ENCODE data around the gene DNAH10. TPM values are rescaled to one million over a fixed set of nuclear protein-coding genes. Genes with fewer than 3 reads are reported as not detected.

The DNAH10 gene
- total RNA-seq, 4 donors from 2014 or later = under 0.01 to 1.7 (median 0.28) TPM

GRCh38 chr12:123892180-123892559 is 130.1 kb downstream of the DNAH10 start:
- H3K4me1 ChIP-seq = no peaks in the 10 kb centered on the region
- no peak overlapping the region for H3K27ac ChIP-seq
- H3K36me3 ChIP-seq = no peaks in the 10 kb centered on the region
- H3K9me3 ChIP-seq = no peaks in the 10 kb centered on the region
- no peak overlapping the region for H3K4me3 ChIP-seq
- no peak for DNase-seq
- no peaks in the 10 kb centered on the region for H3K27me3 ChIP-seq
- no peak for TF ChIP-seq POLR2A (IDR thresholded peaks at IDR 0.05)
- no peak for TF ChIP-seq CTCF (IDR thresholded peaks at IDR 0.05)

GRCh38 chr12:123892853-123893252 is 130.8 kb downstream of the DNAH10 start:
- Histone ChIP-seq H3K27ac (no peak overlapping the region), H3K9me3 (no peaks in the 10 kb centered on the region), H3K27me3 (no peaks in the 10 kb centered on the region), H3K4me3 (no peak overlapping the region), H3K4me1 (no peaks in the 10 kb centered on the region), H3K36me3 (no peaks in the 10 kb centered on the region)
- TF ChIP-seq CTCF (IDR thresholded peaks at IDR 0.05) (no peak), POLR2A (IDR thresholded peaks at IDR 0.05) (no peak)
- no peak for DNase-seq

- no peak overlapping the region for H3K27ac ChIP-seq
- no peaks in the 10 kb centered on the region for H3K36me3 ChIP-seq
- no peaks in the 10 kb centered on the region for H3K4me1 ChIP-seq
- DNase-seq = no peak
- no peaks in the 10 kb centered on the region for H3K9me3 ChIP-seq
- no peak overlapping the region for H3K4me3 ChIP-seq
- TF ChIP-seq CTCF (IDR thresholded peaks at IDR 0.05) (no peak), POLR2A (IDR thresholded peaks at IDR 0.05) (no peak)
- H3K27me3 ChIP-seq = no peaks in the 10 kb centered on the region
Measured at GRCh38 chr12:123893276-123893675, 131.2 kb downstream of the DNAH10 start.

GRCh38 chr12:123894823-123895345 is 132.8 kb downstream of the DNAH10 start:
- Histone ChIP-seq H3K36me3 (no peaks in the 10 kb centered on the region), H3K27me3 (no peaks in the 10 kb centered on the region), H3K4me3 (no peak overlapping the region), H3K27ac (no peak overlapping the region), H3K4me1 (no peaks in the 10 kb centered on the region), H3K9me3 (no peaks in the 10 kb centered on the region)
- TF ChIP-seq CTCF (IDR thresholded peaks at IDR 0.05) = no peak
- no peak for TF ChIP-seq POLR2A (IDR thresholded peaks at IDR 0.05)
- DNase-seq = no peak

- Histone ChIP-seq H3K27ac (no peak overlapping the region), H3K36me3 (no peaks in the 10 kb centered on the region), H3K9me3 (no peaks in the 10 kb centered on the region), H3K4me1 (no peaks in the 10 kb centered on the region), H3K27me3 (no peaks in the 10 kb centered on the region), H3K4me3 (no peak overlapping the region)
- TF ChIP-seq POLR2A (IDR thresholded peaks at IDR 0.05) (no peak), CTCF (IDR thresholded peaks at IDR 0.05) (no peak)
- DNase-seq = no peak
Measured at GRCh38 chr12:123895451-123895850, 133.3 kb downstream of the DNAH10 start.

- Histone ChIP-seq H3K27ac (no peak overlapping the region), H3K9me3 (no peaks in the 10 kb centered on the region), H3K4me1 (no peaks in the 10 kb centered on the region), H3K4me3 (no peak overlapping the region), H3K27me3 (no peaks in the 10 kb centered on the region), H3K36me3 (no peaks in the 10 kb centered on the region)
- TF ChIP-seq CTCF (IDR thresholded peaks at IDR 0.05) (no peak), POLR2A (IDR thresholded peaks at IDR 0.05) (no peak)
- DNase-seq = no peak
Measured at GRCh38 chr12:123896767-123897166, 134.7 kb downstream of the DNAH10 start.
